ENCODE data around the gene NCEH1. TPM values are rescaled to one million over a fixed set of nuclear protein-coding genes. Genes with fewer than 3 reads are reported as not detected.
"Not testable (repeated sequence)": the region's sequence is repeated elsewhere in the genome, so short reads cannot be mapped to it uniquely, and the experiment has no call there.

NCEH1 gene
- total RNA-seq, 1 donor from 2014 or later: 10.0 TPM

DNA sequence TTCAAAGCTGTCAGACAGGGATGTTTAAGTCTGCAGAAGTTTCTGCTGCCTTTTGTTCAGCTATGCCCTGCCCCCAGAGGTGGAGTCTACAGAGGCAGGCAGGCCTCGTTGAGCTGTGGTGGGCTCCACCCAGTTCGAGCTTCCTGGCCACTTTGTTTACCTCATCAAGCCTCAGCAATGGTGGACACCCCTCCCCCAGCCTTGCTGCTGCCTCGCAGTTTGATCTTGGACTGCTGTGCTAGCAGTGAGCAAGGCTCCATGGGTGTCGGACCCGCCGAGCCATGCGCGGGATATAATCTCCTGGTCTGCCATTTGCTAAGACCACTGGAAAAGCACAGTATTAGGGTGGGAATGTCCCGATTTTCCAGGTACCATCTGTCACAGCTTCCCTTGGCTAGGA lies 45.4 kb downstream of the NCEH1 start:
- intact Hi-C loops (cut with micrococcal nuclease): loop anchor here (5.0 kb wide), 1 partner anchor 333 kb away; no protein-coding TSS in a partner anchor
- H3K36me3 Mint-ChIP-seq (ENCODE audit: low read depth); H3K4me1 Mint-ChIP-seq (ENCODE audit: low read depth); H3K27ac Mint-ChIP-seq; DNase-seq (ENCODE audit: low spot score); H3K9me3 Mint-ChIP-seq; H3K4me3 Mint-ChIP-seq (ENCODE audit: low read depth): not testable (repeated sequence)
- peaks cover 20% of the 10 kb centered on the region for H3K27me3 Mint-ChIP-seq (ENCODE audit: low read depth)

DNA sequence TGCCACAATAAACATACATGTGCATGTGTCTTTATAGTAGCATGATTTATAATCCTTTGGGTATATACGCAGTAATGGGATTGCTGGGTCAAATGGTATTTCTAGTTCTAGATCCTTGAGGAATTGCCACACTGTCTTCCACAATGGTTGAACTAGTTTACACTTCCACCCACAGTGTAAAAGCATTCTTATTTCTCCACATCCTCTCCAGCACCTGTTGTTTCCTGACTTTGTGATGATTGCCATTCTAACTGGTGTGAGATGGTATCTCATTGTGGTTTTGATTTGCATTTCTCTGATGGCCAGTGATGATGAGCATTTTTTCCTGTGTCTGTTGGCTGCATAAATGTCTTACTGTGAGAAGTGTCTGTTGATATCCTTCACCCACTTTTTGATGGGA lies 50.4 kb downstream of the NCEH1 start:
- H3K9me3 Mint-ChIP-seq; intact Hi-C loops (cut with micrococcal nuclease); H3K4me3 Mint-ChIP-seq (ENCODE audit: low read depth); H3K4me1 Mint-ChIP-seq (ENCODE audit: low read depth); H3K36me3 Mint-ChIP-seq (ENCODE audit: low read depth); H3K27ac Mint-ChIP-seq; DNase-seq (ENCODE audit: low spot score): not testable (repeated sequence)
- peaks cover 20% of the 10 kb centered on the region for H3K27me3 Mint-ChIP-seq (ENCODE audit: low read depth)

DNA sequence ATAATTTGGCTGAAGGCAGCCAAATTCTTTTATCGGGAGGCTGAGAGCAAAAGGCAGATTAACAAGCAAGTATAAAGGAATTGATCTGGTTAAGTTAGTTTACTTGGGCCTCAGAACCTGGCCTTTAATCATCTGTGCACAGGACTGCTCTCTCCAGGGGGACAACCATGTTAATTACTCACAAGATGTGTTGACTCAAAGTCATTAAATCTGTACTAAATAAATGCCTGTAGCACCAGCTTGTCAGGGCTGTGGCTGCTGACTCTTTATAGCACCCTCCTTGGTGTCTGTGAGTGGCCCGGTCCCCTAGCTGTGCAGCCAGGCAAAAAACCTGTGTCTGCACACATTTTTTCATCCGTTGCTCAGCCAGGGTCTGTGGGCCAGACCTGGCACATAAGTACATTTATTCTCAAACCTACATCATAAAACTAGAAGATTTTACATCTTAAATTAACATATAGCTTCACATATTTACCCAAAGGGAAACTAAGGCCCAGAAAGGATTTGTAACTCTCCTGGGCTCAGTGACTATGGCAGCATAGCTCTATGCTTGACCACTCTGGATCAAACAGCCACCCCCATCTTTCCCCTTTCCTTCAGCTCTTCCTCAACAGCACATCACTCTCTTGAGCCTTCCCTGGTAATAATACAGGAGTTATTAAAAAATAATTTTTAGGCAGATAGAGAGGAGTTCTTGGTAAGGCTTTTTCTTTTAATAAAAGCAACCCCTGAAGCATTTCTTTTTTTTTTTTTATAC lies 51.4 kb downstream of the NCEH1 start:
- no peak overlapping the region for H3K4me3 Mint-ChIP-seq (ENCODE audit: low read depth)
- H3K4me1 Mint-ChIP-seq (ENCODE audit: low read depth): peaks cover 2% of the 10 kb centered on the region
- intact Hi-C loops (cut with micrococcal nuclease): no loop called here
- no peak for DNase-seq (ENCODE audit: low spot score)
- no peak overlapping the region for H3K27ac Mint-ChIP-seq
- H3K27me3 Mint-ChIP-seq (ENCODE audit: low read depth): peaks cover 17% of the 10 kb centered on the region
- H3K9me3 Mint-ChIP-seq: no peaks in the 10 kb centered on the region
- no peaks in the 10 kb centered on the region for H3K36me3 Mint-ChIP-seq (ENCODE audit: low read depth)

DNA sequence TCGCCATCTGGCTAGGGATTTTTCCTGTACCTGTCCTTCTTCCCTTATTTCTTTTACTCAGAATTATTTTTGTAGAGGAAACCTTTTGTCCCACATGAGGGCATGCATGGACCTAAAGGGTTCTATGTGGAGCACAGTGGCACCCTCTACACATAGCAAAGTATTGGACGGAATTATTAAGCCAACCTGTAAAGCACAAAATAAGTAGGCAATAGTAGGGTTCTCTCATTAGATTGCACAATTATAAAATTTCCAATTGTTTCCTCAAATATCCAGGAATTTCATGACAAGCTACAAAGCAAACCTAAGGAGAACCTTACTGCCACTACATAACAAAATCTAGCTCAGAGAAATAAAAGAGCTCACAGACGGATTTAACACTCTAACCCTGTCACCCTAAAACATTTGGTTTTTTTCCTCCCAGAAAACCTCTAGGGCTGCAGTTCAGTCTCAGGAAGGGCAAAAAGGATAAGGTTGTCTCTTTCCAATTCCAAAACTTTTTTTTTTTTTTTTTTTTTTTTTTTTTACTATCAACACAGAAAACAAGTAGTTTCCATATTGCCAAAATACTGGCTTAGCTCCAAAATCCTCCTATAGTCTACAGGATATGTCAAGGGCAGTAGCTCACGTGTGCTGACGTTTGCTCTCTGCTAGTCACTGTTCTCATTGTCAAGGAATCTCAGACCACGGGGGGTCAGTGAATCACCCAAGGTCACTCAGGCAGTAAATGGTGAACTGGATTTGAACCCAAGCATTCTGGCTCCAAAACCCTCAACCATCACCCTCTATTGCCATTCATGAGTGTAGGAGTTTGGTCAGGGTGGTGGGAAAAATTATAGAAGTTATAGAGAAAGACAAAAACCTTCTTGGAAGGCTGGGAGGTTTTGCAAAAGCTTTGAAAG lies 52.3 kb downstream of the NCEH1 start:
- Mint-ChIP-seq H3K27me3 (ENCODE audit: low read depth) (peaks cover 15% of the 10 kb centered on the region), H3K4me1 (ENCODE audit: low read depth) (peaks cover 2% of the 10 kb centered on the region), H3K36me3 (ENCODE audit: low read depth) (no peaks in the 10 kb centered on the region), H3K27ac (no peak overlapping the region), H3K4me3 (ENCODE audit: low read depth) (no peak overlapping the region), H3K9me3 (no peaks in the 10 kb centered on the region)
- intact Hi-C loops (cut with micrococcal nuclease): no loop called here
- no peak for DNase-seq (ENCODE audit: low spot score)

DNA sequence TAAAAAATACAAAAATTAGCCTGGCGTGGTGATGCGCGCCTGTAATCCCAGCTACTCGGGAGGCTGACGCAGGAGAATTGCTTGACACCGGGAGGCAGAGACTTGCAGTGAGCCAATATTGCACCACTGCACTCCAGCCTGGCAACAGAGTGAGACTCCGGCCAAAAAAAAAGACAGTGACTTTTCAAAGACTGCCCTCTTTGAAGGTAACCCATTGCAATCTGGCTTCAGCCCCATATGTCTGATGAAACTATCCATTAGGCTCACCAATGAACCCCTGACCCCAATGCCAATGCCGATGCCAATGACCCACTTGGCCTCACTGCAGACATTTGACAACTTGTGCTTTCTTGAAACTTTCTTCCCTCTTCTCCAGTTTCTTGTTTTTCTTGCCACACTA lies 54.3 kb downstream of the NCEH1 start:
- H3K4me3 Mint-ChIP-seq (ENCODE audit: low read depth): no peak overlapping the region
- no peaks in the 10 kb centered on the region for H3K9me3 Mint-ChIP-seq
- H3K4me1 Mint-ChIP-seq (ENCODE audit: low read depth): peaks cover 2% of the 10 kb centered on the region
- no peak overlapping the region for H3K27ac Mint-ChIP-seq
- DNase-seq (ENCODE audit: low spot score): no peak
- no peaks in the 10 kb centered on the region for H3K36me3 Mint-ChIP-seq (ENCODE audit: low read depth)
- H3K27me3 Mint-ChIP-seq (ENCODE audit: low read depth): peaks cover under 1% of the 10 kb centered on the region
- intact Hi-C loops (cut with micrococcal nuclease): no loop called here

DNA sequence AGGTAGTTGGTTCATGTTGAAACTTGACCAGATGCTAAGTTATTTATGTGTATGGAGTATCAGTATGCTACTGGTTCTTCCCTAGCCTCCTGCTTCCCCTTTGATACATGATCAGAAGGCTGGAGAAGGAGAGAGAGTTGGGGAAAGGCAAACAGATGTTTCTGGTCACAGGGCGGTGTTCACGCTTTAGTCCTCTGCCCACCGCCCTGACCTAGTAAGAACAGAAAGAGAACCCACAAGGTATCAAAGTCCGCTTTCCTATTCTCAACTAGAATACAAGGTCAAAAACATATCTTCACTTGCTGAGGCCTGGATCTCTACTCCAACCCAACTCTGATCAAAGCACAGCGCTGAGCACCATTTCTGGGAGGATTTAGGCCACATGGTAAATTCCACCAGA lies 55.5 kb downstream of the NCEH1 start:
- H3K27me3 Mint-ChIP-seq (ENCODE audit: low read depth): no peaks in the 10 kb centered on the region
- intact Hi-C loops (cut with micrococcal nuclease): no loop called here
- no peaks in the 10 kb centered on the region for H3K4me1 Mint-ChIP-seq (ENCODE audit: low read depth)
- H3K9me3 Mint-ChIP-seq: no peaks in the 10 kb centered on the region
- H3K36me3 Mint-ChIP-seq (ENCODE audit: low read depth): no peaks in the 10 kb centered on the region
- no peak overlapping the region for H3K4me3 Mint-ChIP-seq (ENCODE audit: low read depth)
- DNase-seq (ENCODE audit: low spot score): no peak
- H3K27ac Mint-ChIP-seq: no peak overlapping the region

DNA sequence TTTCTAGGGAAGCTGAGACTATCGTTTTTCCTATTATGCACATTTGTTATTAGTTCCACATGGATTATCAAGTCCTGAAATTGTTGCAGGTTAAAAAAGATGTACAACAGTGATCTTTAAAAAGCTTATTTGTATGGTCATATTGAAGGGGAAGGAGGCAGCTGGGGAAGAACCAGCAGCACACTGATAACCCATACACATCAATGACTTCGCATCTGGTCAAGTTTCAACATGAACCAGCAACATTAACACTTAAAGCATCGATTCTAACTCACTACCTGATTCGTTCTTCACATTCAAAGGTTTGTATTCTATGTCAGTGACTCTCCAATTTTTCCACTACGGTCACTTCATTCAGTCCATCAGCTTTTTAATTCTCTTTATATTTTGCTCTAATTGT lies 56.4 kb downstream of the NCEH1 start:
- H3K4me3 Mint-ChIP-seq (ENCODE audit: low read depth): no peak overlapping the region
- no peak overlapping the region for H3K27ac Mint-ChIP-seq
- no peaks in the 10 kb centered on the region for H3K4me1 Mint-ChIP-seq (ENCODE audit: low read depth)
- H3K27me3 Mint-ChIP-seq (ENCODE audit: low read depth): no peaks in the 10 kb centered on the region
- H3K9me3 Mint-ChIP-seq: no peaks in the 10 kb centered on the region
- H3K36me3 Mint-ChIP-seq (ENCODE audit: low read depth): no peaks in the 10 kb centered on the region
- intact Hi-C loops (cut with micrococcal nuclease): no loop called here
- DNase-seq (ENCODE audit: low spot score): no peak

DNA sequence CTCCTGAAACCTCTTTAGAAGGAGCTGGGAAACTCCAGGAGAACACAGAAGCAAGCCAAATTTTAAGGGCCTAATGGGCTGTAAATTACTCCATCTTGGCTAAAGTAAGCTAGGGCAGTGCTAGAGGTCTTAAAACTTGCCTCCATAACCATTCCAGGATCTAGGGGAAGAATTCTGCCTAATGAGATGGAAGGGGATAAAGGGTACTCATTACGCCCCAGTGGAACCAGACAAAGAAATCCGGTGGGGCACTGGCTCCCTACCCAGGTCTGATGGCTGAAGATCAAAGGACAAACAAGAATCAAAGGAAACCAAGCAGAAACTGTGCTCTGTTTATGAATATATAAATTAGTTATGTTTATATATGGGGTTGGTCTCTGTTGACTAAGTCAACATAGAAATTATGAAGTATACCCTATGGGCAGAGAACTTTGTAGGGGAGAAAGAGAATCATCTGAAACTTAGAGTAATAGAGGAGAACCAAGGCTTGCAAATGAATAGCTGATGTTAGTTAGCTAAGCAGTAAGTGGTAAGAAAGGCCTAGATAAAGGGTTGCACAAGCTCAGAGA lies 57.8 kb downstream of the NCEH1 start:
- intact Hi-C loops (cut with micrococcal nuclease): no loop called here
- Mint-ChIP-seq H3K4me1 (ENCODE audit: low read depth) (no peaks in the 10 kb centered on the region), H3K4me3 (ENCODE audit: low read depth) (no peak overlapping the region), H3K27ac (no peak overlapping the region), H3K9me3 (no peaks in the 10 kb centered on the region), H3K27me3 (ENCODE audit: low read depth) (no peaks in the 10 kb centered on the region), H3K36me3 (ENCODE audit: low read depth) (no peaks in the 10 kb centered on the region)
- no peak for DNase-seq (ENCODE audit: low spot score)

DNA sequence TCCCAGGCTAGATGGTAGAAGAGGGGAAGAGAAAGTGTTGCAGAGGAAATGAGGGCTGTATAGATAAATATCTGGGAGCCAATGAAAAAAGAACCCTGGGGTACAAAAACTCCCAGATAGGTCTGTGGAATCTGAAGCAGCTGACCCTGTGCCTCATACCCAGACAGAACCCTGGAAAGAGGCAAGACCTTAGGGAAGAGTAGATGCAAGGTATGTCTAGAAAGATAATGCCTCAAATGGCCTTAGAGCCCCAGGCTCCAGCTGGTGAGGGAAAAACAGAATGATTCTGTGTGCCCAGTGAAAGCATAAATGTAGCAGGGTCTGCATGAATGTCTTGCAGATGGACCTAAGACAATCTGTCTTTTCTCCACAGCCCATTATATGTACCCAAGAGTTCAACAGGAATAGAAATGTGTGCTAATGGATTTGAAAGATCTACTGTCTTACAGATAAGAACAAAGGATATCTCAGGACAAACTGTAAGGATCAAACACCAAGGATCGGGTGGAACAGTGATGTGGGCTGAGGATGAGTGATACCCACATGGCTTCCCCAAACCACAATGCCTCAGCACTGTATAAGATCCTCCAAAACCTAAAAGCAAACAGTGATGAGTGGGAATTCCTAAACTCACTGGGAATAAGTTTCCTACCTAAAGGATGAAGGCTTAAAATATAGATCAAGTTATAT lies 58.8 kb downstream of the NCEH1 start:
- no peaks in the 10 kb centered on the region for H3K9me3 Mint-ChIP-seq
- no peaks in the 10 kb centered on the region for H3K4me1 Mint-ChIP-seq (ENCODE audit: low read depth)
- H3K36me3 Mint-ChIP-seq (ENCODE audit: low read depth): no peaks in the 10 kb centered on the region
- no peak for DNase-seq (ENCODE audit: low spot score)
- no peak overlapping the region for H3K4me3 Mint-ChIP-seq (ENCODE audit: low read depth)
- no peak overlapping the region for H3K27ac Mint-ChIP-seq
- H3K27me3 Mint-ChIP-seq (ENCODE audit: low read depth): no peaks in the 10 kb centered on the region
- intact Hi-C loops (cut with micrococcal nuclease): no loop called here

DNA sequence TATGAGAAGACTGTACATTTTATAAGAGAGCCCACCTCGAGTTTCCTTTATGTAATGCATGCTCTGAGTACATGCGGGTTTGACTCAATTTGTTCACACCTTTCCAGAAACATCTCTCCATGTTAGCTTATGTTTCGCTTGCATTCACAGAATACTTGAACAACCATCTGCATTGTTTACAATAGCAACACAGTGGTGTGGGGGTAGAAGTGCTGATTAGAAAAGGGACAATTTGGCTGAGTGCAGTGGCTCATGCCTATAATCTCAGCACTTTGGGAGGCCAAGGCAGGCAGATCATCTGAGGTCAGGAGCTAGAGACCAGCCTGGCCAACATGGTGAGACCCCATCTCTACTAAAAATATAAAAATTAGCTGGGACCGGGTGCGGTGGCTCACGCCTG lies 60.9 kb downstream of the NCEH1 start:
- Mint-ChIP-seq H3K4me1 (ENCODE audit: low read depth) (no peaks in the 10 kb centered on the region), H3K9me3 (no peaks in the 10 kb centered on the region), H3K36me3 (ENCODE audit: low read depth) (no peaks in the 10 kb centered on the region), H3K4me3 (ENCODE audit: low read depth) (no peak overlapping the region), H3K27me3 (ENCODE audit: low read depth) (no peaks in the 10 kb centered on the region), H3K27ac (no peak overlapping the region)
- intact Hi-C loops (cut with micrococcal nuclease): no loop called here
- DNase-seq (ENCODE audit: low spot score): no peak

DNA sequence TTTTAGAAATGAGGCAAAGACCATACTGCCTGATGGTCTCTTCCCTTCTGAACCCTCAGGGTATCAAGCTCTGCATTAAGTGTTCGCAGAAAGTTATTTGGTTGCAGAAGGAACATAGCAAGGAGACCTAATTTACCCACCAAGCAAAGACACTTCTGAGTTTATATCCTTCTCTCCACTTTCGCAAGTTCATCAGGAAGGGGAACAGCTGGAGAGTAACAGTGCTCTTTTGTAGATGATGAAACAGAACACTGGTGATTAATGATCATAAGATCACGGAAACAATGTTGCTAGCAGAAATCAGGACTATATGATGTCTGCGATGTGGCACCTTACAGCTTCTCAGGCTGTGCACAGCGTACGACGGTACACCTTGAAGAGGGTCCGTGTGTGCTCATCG lies 62.1 kb downstream of the NCEH1 start:
- no peak overlapping the region for H3K27ac Mint-ChIP-seq
- no peaks in the 10 kb centered on the region for H3K27me3 Mint-ChIP-seq (ENCODE audit: low read depth)
- intact Hi-C loops (cut with micrococcal nuclease): no loop called here
- no peaks in the 10 kb centered on the region for H3K36me3 Mint-ChIP-seq (ENCODE audit: low read depth)
- DNase-seq (ENCODE audit: low spot score): no peak
- H3K4me1 Mint-ChIP-seq (ENCODE audit: low read depth): no peaks in the 10 kb centered on the region
- H3K4me3 Mint-ChIP-seq (ENCODE audit: low read depth): no peak overlapping the region
- no peaks in the 10 kb centered on the region for H3K9me3 Mint-ChIP-seq

DNA sequence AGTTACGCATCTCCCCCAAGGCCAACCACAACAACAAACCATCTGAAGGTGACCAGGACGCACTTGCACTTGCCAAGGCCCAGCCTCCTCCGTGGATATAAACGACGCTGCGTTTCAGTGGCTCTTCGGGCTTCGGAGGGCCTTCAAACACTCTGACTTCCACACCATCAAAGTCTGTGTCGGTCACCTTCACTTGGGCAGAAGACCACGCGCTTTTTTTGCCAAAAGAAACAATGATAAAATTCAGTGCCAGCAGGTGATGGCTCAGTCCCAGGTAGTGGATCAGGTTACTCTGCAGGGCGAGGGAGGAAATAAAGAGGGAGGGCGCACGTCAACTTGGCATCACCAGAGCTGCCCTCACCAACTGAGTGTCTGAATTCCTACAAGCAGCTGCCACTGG lies 63.0 kb downstream of the NCEH1 start:
- Mint-ChIP-seq H3K27ac (no peak overlapping the region), H3K4me3 (ENCODE audit: low read depth) (no peak overlapping the region), H3K36me3 (ENCODE audit: low read depth) (no peaks in the 10 kb centered on the region), H3K27me3 (ENCODE audit: low read depth) (no peaks in the 10 kb centered on the region), H3K9me3 (no peaks in the 10 kb centered on the region), H3K4me1 (ENCODE audit: low read depth) (no peaks in the 10 kb centered on the region)
- intact Hi-C loops (cut with micrococcal nuclease): no loop called here
- no peak for DNase-seq (ENCODE audit: low spot score)

Data from activated T-helper 2 cell treated with anti-CD3 and anti-CD28 coated beads, Interferon-gamma antibody, Interleukin-2, Interleukin-4, amounts not matched to agents 10 μg/mL and 5 μg/mL and 100 μg/mL, durations not matched to agents 14 hours and 24 hours and 36 hours (primary cell).